H9 (cell line): Measurements from ENCODE around the gene PNPLA8. TPM values are rescaled to one million over a fixed set of nuclear protein-coding genes. Genes with fewer than 3 reads are reported as not detected.
"Not testable (repeated sequence)": the region's sequence is repeated elsewhere in the genome, so short reads cannot be mapped to it uniquely, and the experiment has no call there.

Experiments used
- DNase-seq: peaks from one replicate; pipeline ENCODE4 v3.0.0-alpha.2; 2017
- H2AFZ ChIP-seq: one replicate; pipeline ENCODE4 v1.6.1; 2013; ENCODE audit warnings: mild to moderate bottlenecking, low read length, control low read depth, moderate library complexity
- H2AK5ac ChIP-seq: 2 replicates; pipeline ENCODE4 v1.6.1; 2013; ENCODE audit warnings: low read length, control low read depth, mixed read lengths; ENCODE audit not compliant: insufficient read length
- H2BK120ac ChIP-seq: one replicate; pipeline ENCODE4 v1.6.1; 2013; ENCODE audit warnings: low read depth, mild to moderate bottlenecking, low read length, control low read depth, inconsistent platforms; ENCODE audit not compliant: poor library complexity, severe bottlenecking
- H2BK12ac ChIP-seq: 2 replicates; pipeline ENCODE4 v1.6.1; 2013; ENCODE audit warnings: low read length, control low read depth, mixed read lengths, low read depth; ENCODE audit not compliant: insufficient read length
- H2BK15ac ChIP-seq: 2 replicates; pipeline ENCODE4 v1.6.1; 2013; ENCODE audit warnings: low read depth, low read length, control low read depth
- H2BK20ac ChIP-seq: one replicate; pipeline ENCODE4 v1.6.1; 2013; ENCODE audit warnings: low read depth, mild to moderate bottlenecking, low read length, control low read depth, inconsistent platforms; ENCODE audit not compliant: poor library complexity, severe bottlenecking
- H2BK5ac ChIP-seq: 2 replicates; pipeline ENCODE4 v1.6.1; 2013; ENCODE audit warnings: low read length, control low read depth, mixed read lengths; ENCODE audit not compliant: insufficient read length
- H3K14ac ChIP-seq: 2 replicates; pipeline ENCODE4 v1.6.1; 2013; ENCODE audit warnings: low read length, control low read depth; ENCODE audit not compliant: insufficient read depth
- H3K18ac ChIP-seq: 2 replicates; pipeline ENCODE4 v1.6.1; 2013; ENCODE audit warnings: low read depth, mild to moderate bottlenecking, mixed read lengths, low read length, control low read depth; ENCODE audit not compliant: insufficient read length
- H3K23ac ChIP-seq: 2 replicates; pipeline ENCODE4 v1.6.1; 2013; ENCODE audit warnings: low read length, control low read depth, mixed read lengths, low read depth; ENCODE audit not compliant: insufficient read length
- H3K23me2 ChIP-seq: 2 replicates; pipeline ENCODE4 v1.6.1; 2013; ENCODE audit warnings: low read depth, mild to moderate bottlenecking, mixed read lengths, low read length, control low read depth; ENCODE audit not compliant: insufficient read length, poor library complexity, severe bottlenecking
- H3K27ac ChIP-seq: 2 replicates; pipeline ENCODE4 v1.5.1; 2013; ENCODE audit warnings: low read length, control low read depth, mixed read lengths, low read depth; ENCODE audit not compliant: insufficient read length
- H3K27me3 ChIP-seq: 2 replicates; pipeline ENCODE4 v1.6.1; 2013; ENCODE audit warnings: low read length, control low read depth, inconsistent platforms; ENCODE audit not compliant: insufficient read depth
- H3K4ac ChIP-seq: 2 replicates; pipeline ENCODE4 v1.6.1; 2013; ENCODE audit warnings: low read depth, mild to moderate bottlenecking, control low read depth, inconsistent platforms, low read length, moderate library complexity
- H3K4me1 ChIP-seq: 2 replicates; pipeline ENCODE4 v1.6.1; 2013; ENCODE audit warnings: low read length, control low read depth, inconsistent platforms; ENCODE audit not compliant: insufficient read depth
- H3K4me2 ChIP-seq: 2 replicates; pipeline ENCODE4 v1.6.1; 2013; ENCODE audit warnings: low read length, control low read depth, mixed read lengths; ENCODE audit not compliant: insufficient read length, insufficient read depth
- H3K56ac ChIP-seq: 2 replicates; pipeline ENCODE4 v1.6.1; 2013; ENCODE audit warnings: low read depth, mild to moderate bottlenecking, mixed read lengths, low read length, control low read depth; ENCODE audit not compliant: insufficient read length
- H3K79me1 ChIP-seq: 2 replicates; pipeline ENCODE4 v1.6.1; 2013; ENCODE audit warnings: low read depth, mild to moderate bottlenecking, moderate library complexity, low read length, control low read depth, inconsistent platforms; ENCODE audit not compliant: insufficient read depth, poor library complexity, severe bottlenecking
- H3K79me2 ChIP-seq: 2 replicates; pipeline ENCODE4 v1.6.1; 2013; ENCODE audit warnings: low read length, control low read depth, inconsistent platforms; ENCODE audit not compliant: insufficient read depth
- H3K9ac ChIP-seq: 2 replicates; pipeline ENCODE4 v1.6.1; 2013; ENCODE audit warnings: low read length, control low read depth, mixed read lengths; ENCODE audit not compliant: insufficient read length; ENCODE audit errors: extremely low read depth
- H3K9me3 ChIP-seq: one replicate; pipeline ENCODE4 v1.6.1; 2013; ENCODE audit warnings: low read depth, low read length, inconsistent platforms; ENCODE audit not compliant: control insufficient read depth
- H3T11ph ChIP-seq: one replicate; pipeline ENCODE4 v1.6.1; 2013; ENCODE audit warnings: mild to moderate bottlenecking, low read length, control low read depth, inconsistent platforms
- H4K20me1 ChIP-seq: one replicate; pipeline ENCODE4 v1.6.1; 2013; ENCODE audit not compliant: control insufficient read depth, insufficient read length, insufficient read depth
- H4K5ac ChIP-seq: 2 replicates; pipeline ENCODE4 v1.6.1; 2013; ENCODE audit warnings: low read depth, mild to moderate bottlenecking, mixed read lengths, low read length, control low read depth; ENCODE audit not compliant: insufficient read length
- H4K8ac ChIP-seq: replicated peaks from 2 replicates; pipeline ENCODE4 v1.6.1; 2013; ENCODE audit warnings: low read length, control low read depth, mixed read lengths, low read depth; ENCODE audit not compliant: insufficient read length
- H4K91ac ChIP-seq: 2 replicates; pipeline ENCODE4 v1.6.1; 2013; ENCODE audit warnings: low read depth, mild to moderate bottlenecking, moderate library complexity, mixed read lengths, low read length, control low read depth; ENCODE audit not compliant: insufficient read length
- H3K27ac Mint-ChIP-seq, 3 experiments: 2 replicates in 2 of 3; 3 replicates in 1 of 3; pipeline ENCODE4 v1.8.0; 2020 to 2021; ENCODE audit warnings: mixed read lengths in 3 of 3, mild to moderate bottlenecking in 1 of 3, moderate library complexity in 1 of 3
- H3K27me3 Mint-ChIP-seq: 2 replicates; pipeline ENCODE4 v1.8.0; 2021; ENCODE audit warnings: low read depth, mild to moderate bottlenecking, moderate library complexity, mixed read lengths
- H3K36me3 Mint-ChIP-seq, 3 experiments: 2 replicates in 2 of 3; 3 replicates in 1 of 3; pipeline ENCODE4 v1.8.0; 2020 to 2021; ENCODE audit warnings: low read depth in 3 of 3, mixed read lengths in 3 of 3; ENCODE audit not compliant: insufficient read depth in 1 of 3
- H3K4me1 Mint-ChIP-seq, 2 experiments: 2 replicates each; pipeline ENCODE4 v1.8.0; 2020; ENCODE audit warnings: mixed read lengths in 2 of 2
- H3K4me3 Mint-ChIP-seq, 2 experiments: 2 replicates in 1 of 2; 3 replicates in 1 of 2; pipeline ENCODE4 v1.8.0; 2020 to 2021; ENCODE audit warnings: mild to moderate bottlenecking in 2 of 2, mixed read lengths in 2 of 2, moderate library complexity in 1 of 2
- H3K9me3 Mint-ChIP-seq, 2 experiments: 2 replicates in 1 of 2; 3 replicates in 1 of 2; pipeline ENCODE4 v1.8.0; 2020; ENCODE audit warnings: mild to moderate bottlenecking in 2 of 2, mixed read lengths in 2 of 2, moderate library complexity in 1 of 2
- CTCF ChIP-seq: fragments of 200-600 bp; sonication (generic); conservative IDR thresholded peaks from 3 replicates; pipeline ENCODE4 v1.8.0; 2021; ENCODE audit warnings: antibody characterized with exemption, mild to moderate bottlenecking
- WGBS: extraction: QIAGEN DNeasy Blood & Tissue Kit; methylation state at CpG from one replicate; pipeline ENCODE4 v1.1.7; 2013; ENCODE audit warnings: missing lambda C conversion rate, low lambda C conversion rate, mixed read lengths; ENCODE audit not compliant: insufficient read length; ENCODE audit errors: extremely low coverage; 5-methylcytosine and 5-hydroxymethylcytosine counted together
- total RNA-seq: library from RNA; stranded (reverse); gene quantifications from 2 replicates; pipeline ENCODE4 v1.2.1, GENCODE V29; 2021

The PNPLA8 gene
- total RNA-seq, 1 experiment from 2014 or later: 11.7 TPM

GRCh38 chr7:108511939-108512338 is 14.0 kb downstream of the PNPLA8 start:
- no peak overlapping the region for H4K8ac ChIP-seq
- H3K18ac ChIP-seq: no peak overlapping the region
- H2BK15ac ChIP-seq: no peak overlapping the region
- no peak overlapping the region for H3K4me2 ChIP-seq
- no peak for TF ChIP-seq CTCF
- no peaks in the 10 kb centered on the region for H3K4me1 Mint-ChIP-seq
- H3K9me3 Mint-ChIP-seq: no peaks in the 10 kb centered on the region; a peak in 2 of 5 replicates
- no peak overlapping the region for H2BK20ac ChIP-seq
- H3K23ac ChIP-seq: no peak overlapping the region
- no peak overlapping the region for H3K14ac ChIP-seq
- no peak overlapping the region for H3K56ac ChIP-seq
- H3K27ac Mint-ChIP-seq: no peak overlapping the region
- H3K4me1 ChIP-seq: no peaks in the 10 kb centered on the region
- no peak overlapping the region for H3K9ac ChIP-seq
- WGBS: no CpG with 5 or more reads among the region's 4 CpGs
- no peak overlapping the region for H3K4ac ChIP-seq
- no peak overlapping the region for H2AK5ac ChIP-seq
- DNase-seq: no peak
- no peak overlapping the region for H2BK120ac ChIP-seq
- H3K27me3 Mint-ChIP-seq: no peaks in the 10 kb centered on the region
- no peak overlapping the region for H3K27ac ChIP-seq
- H4K20me1 ChIP-seq: no peaks in the 10 kb centered on the region
- no peaks in the 10 kb centered on the region for H3K9me3 ChIP-seq
- H3T11ph ChIP-seq: no peak overlapping the region
- H2AFZ ChIP-seq: no peak overlapping the region
- no peak overlapping the region for H4K5ac ChIP-seq
- no peaks in the 10 kb centered on the region for H3K79me1 ChIP-seq
- H4K91ac ChIP-seq: no peak overlapping the region
- H3K4me3 Mint-ChIP-seq: no peak overlapping the region
- H3K23me2 ChIP-seq: no peaks in the 10 kb centered on the region
- no peaks in the 10 kb centered on the region for H3K79me2 ChIP-seq
- H2BK12ac ChIP-seq: no peak overlapping the region
- no peak overlapping the region for H2BK5ac ChIP-seq
- peaks cover 7 to 34% (median 27%) of the 10 kb centered on the region in 3 experiments for H3K36me3 Mint-ChIP-seq
- H3K27me3 ChIP-seq: no peaks in the 10 kb centered on the region

- H2AK5ac ChIP-seq, H2BK12ac ChIP-seq, H4K8ac ChIP-seq, H4K20me1 ChIP-seq, H4K5ac ChIP-seq, H3K23ac ChIP-seq, H3K79me2 ChIP-seq, H2AFZ ChIP-seq, H3K27me3 Mint-ChIP-seq, H3K14ac ChIP-seq, H3K9me3 Mint-ChIP-seq, H3T11ph ChIP-seq, H2BK15ac ChIP-seq, H3K4me3 Mint-ChIP-seq, H3K79me1 ChIP-seq, H3K4me2 ChIP-seq, H2BK5ac ChIP-seq, H3K23me2 ChIP-seq, H3K56ac ChIP-seq, H3K9ac ChIP-seq, H3K4me1 Mint-ChIP-seq, H2BK120ac ChIP-seq, H3K9me3 ChIP-seq, H3K27ac ChIP-seq, H3K18ac ChIP-seq, DNase-seq, H3K4ac ChIP-seq, H3K27me3 ChIP-seq, H3K4me1 ChIP-seq, H3K27ac Mint-ChIP-seq, H2BK20ac ChIP-seq, H4K91ac ChIP-seq: not testable (repeated sequence)
- WGBS: no CpG with 5 or more reads among the region's 3 CpGs
- H3K36me3 Mint-ChIP-seq: peaks cover 1 to 24% (median 10%) of the 10 kb centered on the region in 3 experiments; a peak in 5 of 7 replicates
Measured at GRCh38 chr7:108504576-108504975, 21.4 kb downstream of the PNPLA8 start.
